Measurements from ENCODE around the gene MGME1.

MGME1 gene

GRCh38 chr20:17935761-17936160 is 33.1 kb upstream of the MGME1 start:
- no peak for TF ChIP-seq POLR2A (IDR thresholded peaks at IDR 0.05; ENCODE audit: low read depth, low read length)
- no peak for FAIRE-seq
- DNase-seq (ENCODE audit: insufficient read length, low spot score), result no peak

GRCh38 chr20:17936286-17936760 is 32.5 kb upstream of the MGME1 start:
- DNase-seq (ENCODE audit: insufficient read length, low spot score) (no peak), FAIRE-seq (no peak)
- TF ChIP-seq POLR2A (IDR thresholded peaks at IDR 0.05; ENCODE audit: low read depth, low read length), result no peak

GRCh38 chr20:17936761-17937732 is 31.8 kb upstream of the MGME1 start:
- FAIRE-seq, result no peak
- DNase-seq (ENCODE audit: insufficient read length, low spot score), result no peak
- TF ChIP-seq POLR2A (IDR thresholded peaks at IDR 0.05; ENCODE audit: low read depth, low read length), result no peak

- FAIRE-seq, result no peak
- TF ChIP-seq POLR2A (IDR thresholded peaks at IDR 0.05; ENCODE audit: low read depth, low read length), result no peak
- peak; percentile 50 for DNase-seq (ENCODE audit: insufficient read length, low spot score)
Observed at GRCh38 chr20:17938871-17939619, 29.8 kb upstream of the MGME1 start.

GRCh38 chr20:17939622-17940223 is 29.1 kb upstream of the MGME1 start:
- DNase-seq (ENCODE audit: insufficient read length, low spot score) (no peak), FAIRE-seq (no peak)
- TF ChIP-seq POLR2A (IDR thresholded peaks at IDR 0.05; ENCODE audit: low read depth, low read length), result no peak

GRCh38 chr20:17940224-17940971 is 28.4 kb upstream of the MGME1 start:
- DNase-seq (ENCODE audit: insufficient read length, low spot score), result no peak
- FAIRE-seq, result no peak
- TF ChIP-seq POLR2A (IDR thresholded peaks at IDR 0.05; ENCODE audit: low read depth, low read length), result no peak

- FAIRE-seq (no peak), DNase-seq (ENCODE audit: insufficient read length, low spot score) (no peak)
- TF ChIP-seq POLR2A (IDR thresholded peaks at IDR 0.05; ENCODE audit: low read depth, low read length), result no peak
Observed at GRCh38 chr20:17941087-17941825, 27.6 kb upstream of the MGME1 start.

- DNase-seq (ENCODE audit: insufficient read length, low spot score) (no peak), FAIRE-seq (no peak)
- TF ChIP-seq POLR2A (IDR thresholded peaks at IDR 0.05; ENCODE audit: low read depth, low read length), result no peak
Observed at GRCh38 chr20:17941826-17942196, 27.0 kb upstream of the MGME1 start.

- FAIRE-seq, result no peak
- no peak for DNase-seq (ENCODE audit: insufficient read length, low spot score)
- TF ChIP-seq POLR2A (IDR thresholded peaks at IDR 0.05; ENCODE audit: low read depth, low read length), result no peak
Observed at GRCh38 chr20:17943343-17943742, 25.5 kb upstream of the MGME1 start.

GRCh38 chr20:17944854-17945474 is 23.9 kb upstream of the MGME1 start:
- no peak for FAIRE-seq
- TF ChIP-seq POLR2A (IDR thresholded peaks at IDR 0.05; ENCODE audit: low read depth, low read length), result no peak

GRCh38 chr20:17946040-17946439 is 22.8 kb upstream of the MGME1 start:
- TF ChIP-seq POLR2A (IDR thresholded peaks at IDR 0.05; ENCODE audit: low read depth, low read length), result no peak
- no peak for DNase-seq (ENCODE audit: insufficient read length, low spot score)
- FAIRE-seq, result no peak

More at GRCh38 chr20:17944854-17945474, 23.9 kb upstream of the MGME1 start:
- no peak for DNase-seq (ENCODE audit: insufficient read length, low spot score)

Measured in H54 (cell line).